BE2C (cell line): Measurements from ENCODE around the gene MRRF.
A peak's percentile ranks its signal among the peaks of the same experiment; 100 is the strongest.
"Not testable (repeated sequence)": the region's sequence is repeated elsewhere in the genome, so short reads cannot be mapped to it uniquely, and the experiment has no call there.

Source experiments
- DNase-seq: peaks from one replicate; pipeline ENCODE4 v3.0.0-alpha.2; 2020
- H3K27me3 ChIP-seq: fragments of 250-450 bp; sonication (Bioruptor Pico); 2 replicates; pipeline ENCODE4 v1.5.1; 2020; ENCODE audit warnings: mild to moderate bottlenecking
- H3K36me3 ChIP-seq: fragments of 250-450 bp; sonication (Bioruptor Pico); 2 replicates; pipeline ENCODE4 v1.5.1; 2020; ENCODE audit warnings: mild to moderate bottlenecking
- H3K4me1 ChIP-seq: fragments of 250-450 bp; sonication (Bioruptor Pico); 2 replicates; pipeline ENCODE4 v1.5.1; 2020
- H3K4me3 ChIP-seq: 2 replicates; pipeline ENCODE4 v1.5.1; 2011; ENCODE audit warnings: low read depth, low read length
- H3K9me3 ChIP-seq: fragments of 250-450 bp; sonication (Bioruptor Pico); 2 replicates; pipeline ENCODE4 v1.5.1; 2020
- CTCF ChIP-seq: IDR thresholded peaks from 2 replicates; pipeline ENCODE4 v1.5.1; 2012; ENCODE audit warnings: mild to moderate bottlenecking, low read depth, low read length

Gene MRRF

GRCh38 chr9:122315534-122315933 is 50.9 kb downstream of the MRRF start:
- Histone ChIP-seq H3K27me3 (no peaks in the 10 kb centered on the region), H3K9me3 (no peaks in the 10 kb centered on the region), H3K4me1 (peaks cover 7% of the 10 kb centered on the region), H3K36me3 (peaks cover 41% of the 10 kb centered on the region), H3K4me3 (no peak overlapping the region)
- no peak for TF ChIP-seq CTCF
- DNase-seq, result peak; percentile 29

DNA sequence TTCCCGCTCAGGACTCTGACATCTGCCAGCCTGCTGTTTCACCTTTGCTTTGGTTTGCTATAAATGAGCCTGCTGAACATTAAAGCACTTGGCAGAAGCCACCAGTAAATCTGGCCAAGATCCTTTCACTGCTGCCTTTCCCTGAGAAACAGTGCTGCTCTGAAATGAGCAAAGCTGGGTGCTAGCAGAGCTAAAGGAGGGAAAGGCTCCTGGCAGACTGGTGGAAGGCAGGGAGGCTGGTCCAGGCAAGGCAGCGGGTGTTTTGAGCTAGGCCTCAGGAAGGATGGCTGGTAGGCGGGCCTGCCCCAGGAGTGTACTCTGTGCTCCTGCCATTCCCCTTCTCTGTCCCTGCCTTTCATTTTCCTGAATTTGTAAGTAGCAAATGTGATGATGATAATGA is 53.6 kb downstream of the MRRF start:
- Histone ChIP-seq H3K27me3 (no peaks in the 10 kb centered on the region), H3K9me3 (no peaks in the 10 kb centered on the region), H3K4me1 (peaks cover 7% of the 10 kb centered on the region), H3K36me3 (peaks cover 43% of the 10 kb centered on the region), H3K4me3 (no peak overlapping the region)
- no peak for TF ChIP-seq CTCF
- DNase-seq, result no peak

- no peak for TF ChIP-seq CTCF
Measured at GRCh38 chr9:122320413-122320881, 55.8 kb downstream of the MRRF start.

DNA sequence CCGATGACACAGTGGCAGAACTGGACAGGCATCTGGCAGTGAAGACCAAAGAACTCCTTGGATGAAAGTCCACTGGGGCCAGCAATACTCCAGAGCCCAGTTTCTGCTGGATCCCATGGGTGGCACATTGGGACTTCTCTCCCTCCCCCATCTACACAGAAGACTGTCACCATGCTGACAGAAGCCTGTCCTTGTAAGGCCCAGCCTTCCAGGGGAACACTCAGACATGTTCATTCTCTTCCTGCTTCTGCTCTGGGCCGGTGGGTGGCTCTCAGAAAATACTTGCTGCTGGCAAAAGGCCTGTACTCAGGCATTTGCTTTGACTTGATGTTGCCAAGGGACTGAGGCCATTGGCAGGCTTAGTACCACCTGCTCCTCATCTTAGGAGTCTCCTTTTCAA is 57.9 kb downstream of the MRRF start:
- Histone ChIP-seq H3K27me3 (no peaks in the 10 kb centered on the region), H3K4me3 (no peak overlapping the region), H3K9me3 (no peaks in the 10 kb centered on the region), H3K36me3 (peaks cover 44% of the 10 kb centered on the region), H3K4me1 (no peaks in the 10 kb centered on the region)
- no peak for TF ChIP-seq CTCF
- DNase-seq, result no peak

More at GRCh38 chr9:122320413-122320881, 55.8 kb downstream of the MRRF start:
- H3K4me3 ChIP-seq, result no peak overlapping the region
- peaks cover 4% of the 10 kb centered on the region for H3K4me1 ChIP-seq
- H3K9me3 ChIP-seq, result no peaks in the 10 kb centered on the region
- no peaks in the 10 kb centered on the region for H3K27me3 ChIP-seq
- peaks cover 43% of the 10 kb centered on the region for H3K36me3 ChIP-seq
- DNase-seq, result no peak

GRCh38 chr9:122324665-122325064 is 60.0 kb downstream of the MRRF start:
- not testable (repeated sequence) for H3K4me1 ChIP-seq, H3K4me3 ChIP-seq, H3K27me3 ChIP-seq, H3K9me3 ChIP-seq, DNase-seq
- peaks cover 46% of the 10 kb centered on the region for H3K36me3 ChIP-seq

DNA sequence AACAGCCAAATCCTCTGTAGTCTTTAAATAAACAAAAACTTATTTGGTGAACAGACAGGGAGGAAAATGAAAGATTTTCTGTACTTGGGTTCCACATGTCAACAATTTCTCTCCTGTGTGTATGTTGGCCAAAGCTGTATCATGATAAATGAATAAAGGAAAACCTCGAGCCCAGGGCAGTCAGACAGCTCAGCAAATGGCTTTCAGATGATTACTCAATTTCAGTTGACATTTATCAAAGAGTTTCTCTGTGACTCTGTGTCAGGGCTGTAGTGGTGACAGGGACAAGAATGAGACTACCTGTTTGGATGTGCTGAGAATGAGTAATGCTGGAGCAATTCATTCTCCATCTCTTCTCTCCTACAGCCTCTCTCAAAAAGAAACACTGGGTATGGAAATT is 60.4 kb downstream of the MRRF start:
- TF ChIP-seq CTCF, result no peak
- Histone ChIP-seq H3K9me3 (no peaks in the 10 kb centered on the region), H3K4me1 (no peaks in the 10 kb centered on the region), H3K4me3 (no peak overlapping the region), H3K27me3 (no peaks in the 10 kb centered on the region), H3K36me3 (peaks cover 46% of the 10 kb centered on the region)
- no peak for DNase-seq

- H3K36me3 ChIP-seq, result peaks cover 42% of the 10 kb centered on the region
- H3K9me3 ChIP-seq, result no peaks in the 10 kb centered on the region
- no peak overlapping the region for H3K4me3 ChIP-seq
- TF ChIP-seq CTCF, result no peak
- DNase-seq, result no peak
- no peaks in the 10 kb centered on the region for H3K27me3 ChIP-seq
- H3K4me1 ChIP-seq, result peaks cover 8% of the 10 kb centered on the region
Measured at GRCh38 chr9:122327175-122327574, 62.5 kb downstream of the MRRF start.
